K562 (cell line): Measurements from ENCODE around the gene SEPTIN12. TPM values are rescaled to one million over a fixed set of nuclear protein-coding genes. Genes with fewer than 3 reads are reported as not detected.

Experiments used
- BRD9 ChIP-seq: fragments of 450-650 bp; IDR thresholded peaks from 2 replicates; pipeline ENCODE4 v1.6.1; 2018; ENCODE audit warnings: low read depth; ENCODE audit not compliant: partially characterized antibody
- CBX2 ChIP-seq: fragments of 200-600 bp; sonication (generic); IDR thresholded peaks from one replicate; pipeline ENCODE4 v1.6.1; 2012; ENCODE audit warnings: mild to moderate bottlenecking, low read length, inconsistent platforms; ENCODE audit not compliant: insufficient read depth, poor library complexity, severe bottlenecking
- CBX3 ChIP-seq, 2 experiments: IDR thresholded peaks; 1 replicate in 1 of 2; 2 replicates in 1 of 2; pipeline ENCODE4 v1.6.1; 2012; ENCODE audit warnings: inconsistent platforms in 2 of 2, low read length in 2 of 2, borderline replicate concordance in 1 of 2, control low read depth in 1 of 2
- CHD4 ChIP-seq: fragments of 200-600 bp; sonication (generic); IDR thresholded peaks from 3 replicates; pipeline ENCODE4 v1.6.1; 2012; ENCODE audit warnings: low read depth, mild to moderate bottlenecking, mixed read lengths, low read length, inconsistent platforms; ENCODE audit not compliant: insufficient read depth, insufficient replicate concordance, poor library complexity, severe bottlenecking
- ELF4 ChIP-seq: fragments of 450-650 bp; formaldehyde crosslinking; IDR thresholded peaks from 2 replicates; pipeline ENCODE4 v1.4.0; 2022; ENCODE audit warnings: missing genetic modification characterization
- L3MBTL2 ChIP-seq: fragments of 450-650 bp; IDR thresholded peaks from 2 replicates; pipeline ENCODE4 v1.6.1; 2016; ENCODE audit warnings: mild to moderate bottlenecking, moderate library complexity
- MAFG ChIP-seq: fragments of 450-650 bp; conservative IDR thresholded peaks from 2 replicates; pipeline ENCODE4 v1.6.1; 2016; ENCODE audit warnings: missing genetic modification characterization, missing compliant biosample characterization
- MAX ChIP-seq: sonication (generic); formaldehyde crosslinking; IDR thresholded peaks from 2 replicates; pipeline ENCODE4 v1.9.0; 2022; ENCODE audit warnings: mild to moderate bottlenecking, missing genetic modification reagents
- MEF2D ChIP-seq: conservative IDR thresholded peaks from 2 replicates; pipeline ENCODE4 v1.6.1; 2016; ENCODE audit warnings: low read depth, missing genetic modification characterization, missing compliant biosample characterization
- PCBP2 ChIP-seq: fragments of 200-400 bp; formaldehyde crosslinking; IDR thresholded peaks from 2 replicates; pipeline ENCODE4 v1.6.1; 2018; ENCODE audit warnings: low read length, low read depth, mild to moderate bottlenecking, moderate library complexity; ENCODE audit not compliant: poor library complexity, severe bottlenecking
- PHB ChIP-seq: fragments of 250-450 bp; sonication (Bioruptor Pico); IDR thresholded peaks from 2 replicates; pipeline ENCODE4 v1.5.0; 2021
- SLC30A9 ChIP-seq: fragments of 250-450 bp; sonication (Bioruptor Pico); IDR thresholded peaks from 2 replicates; pipeline ENCODE4 v1.8.0; 2022; ENCODE audit warnings: mild to moderate bottlenecking, moderate library complexity
- SNRNP70 ChIP-seq: fragments of 200-400 bp; formaldehyde crosslinking; optimal IDR thresholded peaks from 2 replicates; pipeline ENCODE3; 2017; ENCODE audit warnings: low read depth, low read length
- SRF ChIP-seq, 2 experiments: fragments of 250-450, 450-650 bp in 1 of 2; sonication (Bioruptor Pico) in 1 of 2; sonication (generic) in 1 of 2; formaldehyde crosslinking; IDR thresholded peaks; 2 replicates each; pipeline versions ENCODE4 v1.5.0 to v1.5.1; 2020 to 2022; ENCODE audit warnings: mild to moderate bottlenecking in 1 of 2, missing genetic modification reagents in 1 of 2
- STAT5A ChIP-seq: IDR thresholded peaks from 2 replicates; pipeline ENCODE4 v1.6.1; 2012; ENCODE audit warnings: low read length, inconsistent platforms, borderline replicate concordance
- TAF1 ChIP-seq: IDR thresholded peaks from 2 replicates; pipeline ENCODE4 v1.6.1; 2011; ENCODE audit warnings: mild to moderate bottlenecking, low read length, moderate library complexity; ENCODE audit not compliant: insufficient read depth, control insufficient read depth, severe bottlenecking; ENCODE audit errors: extremely low read depth
- TRIM24 ChIP-seq, 2 experiments: fragments of 450-650 bp; IDR thresholded peaks; 2 replicates each; pipeline ENCODE4 v1.6.1; 2016
- ZBTB9 ChIP-seq: fragments of 450-650 bp; formaldehyde crosslinking; IDR thresholded peaks from 2 replicates; pipeline ENCODE4 v1.4.0; 2020; ENCODE audit warnings: mild to moderate bottlenecking, moderate library complexity
- ZNF316 ChIP-seq: fragments of 450-650 bp; IDR thresholded peaks from 2 replicates; pipeline ENCODE4 v1.6.1; 2016
- ZNF449 ChIP-seq: fragments of 250-450 bp; sonication (Bioruptor Pico); IDR thresholded peaks from 2 replicates; pipeline ENCODE4 v1.8.0; 2022; ENCODE audit warnings: moderate library complexity, mild to moderate bottlenecking, inconsistent platforms
- polyA plus RNA-seq, 8 experiments: library from polyadenylated mRNA; depleted of rRNA in 4 of 8; stranded (reverse) in 5 of 8; unstranded in 3 of 8; fragments of >200 nt; fragmentation: Nextera tagmentation in 2 of 8; fragmentation: Illumina TruSeq in 1 of 8; extraction: Ambion mirVana in 2 of 8; extraction: Trizol in 1 of 8; gene quantifications; 2 replicates each; pipeline versions ENCODE4 v1.2.1 to v1.2.3, GENCODE V29; 2011 to 2014; ENCODE audit warnings: inconsistent platforms in 1 of 8, missing spikeins in 1 of 8
- total RNA-seq, 7 experiments: library from RNA; depleted of rRNA in 6 of 7; stranded (reverse); fragments of >200 nt in 6 of 7; fragmentation: Illumina TruSeq in 2 of 7; extraction: Trizol in 2 of 7; gene quantifications; 2 replicates each; pipeline versions ENCODE4 v1.2.1 to v1.2.3, GENCODE V29; 2011 to 2021; ENCODE audit warnings: low replicate concordance in 1 of 7
- TF ChIP-seq, protein P1 (sequence below): fragments of 450-650 bp; formaldehyde crosslinking; IDR thresholded peaks from 2 replicates; pipeline ENCODE4 v1.4.0; 2020; ENCODE audit warnings: mild to moderate bottlenecking, moderate library complexity
- TF ChIP-seq, protein P2 (sequence below): fragments of 250-450 bp; sonication (Bioruptor Pico); IDR thresholded peaks from 2 replicates; pipeline ENCODE4 v1.6.1; 2021; ENCODE audit warnings: mild to moderate bottlenecking

Gene SEPTIN12
- total and polyA plus RNA-seq, 9 of the 15 experiments (the other 6 are each of a cell fraction or from before 2014, with no cell fraction given), result not detected

DNA sequence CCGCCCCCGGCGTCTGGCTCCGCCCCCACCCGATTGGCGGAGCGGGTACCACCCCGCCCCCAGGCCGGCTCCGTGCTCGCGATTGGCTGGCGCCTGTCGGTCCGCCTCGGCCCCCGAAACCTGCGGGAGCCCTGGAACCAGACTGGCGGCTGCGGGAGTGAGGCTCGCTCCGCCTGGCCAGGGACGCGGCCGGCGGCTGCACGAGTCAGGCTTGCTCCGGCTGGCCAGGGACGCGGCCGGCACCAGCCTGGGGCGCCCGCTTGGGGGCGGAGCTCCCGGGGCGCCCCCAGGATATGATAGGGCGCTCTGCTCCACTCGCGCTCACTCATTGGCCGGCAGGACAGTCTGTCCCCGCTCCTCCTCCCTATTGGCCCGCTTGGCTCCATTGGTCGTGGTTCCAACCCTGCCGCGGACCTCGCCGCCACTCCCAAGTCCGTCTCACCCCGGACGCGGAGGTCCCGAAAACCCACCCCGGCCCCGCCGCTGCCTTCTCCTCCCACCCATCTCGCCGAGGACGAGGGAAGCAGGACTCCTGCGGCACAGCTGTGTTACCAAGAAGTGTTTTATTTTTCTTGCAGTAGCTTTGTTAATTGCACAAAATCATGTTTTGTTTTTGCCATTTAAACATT is 14.6 kb upstream of the SEPTIN12 start (continued):
- TF ChIP-seq CHD4, result no peak
- TF ChIP-seq TRIM24 (IDR thresholded peaks at IDR 0.05), result no peak
- no peak for TF ChIP-seq MEF2D (tag)
- TF ChIP-seq BRD9, result no peak
- TF ChIP-seq ELF4 (CRISPR knock-in tag), result 0 out of 2 replicates have a peak, but pooled peaks have one; percentile 8
- no peak for TF ChIP-seq ZNF449 (CRISPR knock-in tag)
- no peak for TF ChIP-seq ZNF316
- no peak for TF ChIP-seq L3MBTL2
- TF ChIP-seq, protein P1, sequence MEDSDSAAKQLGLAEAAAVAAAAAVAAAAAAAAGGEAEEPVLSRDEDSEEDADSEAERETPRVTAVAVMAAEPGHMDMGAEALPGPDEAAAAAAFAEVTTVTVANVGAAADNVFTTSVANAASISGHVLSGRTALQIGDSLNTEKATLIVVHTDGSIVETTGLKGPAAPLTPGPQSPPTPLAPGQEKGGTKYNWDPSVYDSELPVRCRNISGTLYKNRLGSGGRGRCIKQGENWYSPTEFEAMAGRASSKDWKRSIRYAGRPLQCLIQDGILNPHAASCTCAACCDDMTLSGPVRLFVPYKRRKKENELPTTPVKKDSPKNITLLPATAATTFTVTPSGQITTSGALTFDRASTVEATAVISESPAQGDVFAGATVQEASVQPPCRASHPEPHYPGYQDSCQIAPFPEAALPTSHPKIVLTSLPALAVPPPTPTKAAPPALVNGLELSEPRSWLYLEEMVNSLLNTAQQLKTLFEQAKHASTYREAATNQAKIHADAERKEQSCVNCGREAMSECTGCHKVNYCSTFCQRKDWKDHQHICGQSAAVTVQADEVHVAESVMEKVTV (CRISPR knock-in tag), result no peak
- TF ChIP-seq PHB (CRISPR knock-in tag), result no peak
- TF ChIP-seq SLC30A9, result no peak
- no peak for TF ChIP-seq CBX3 (IDR thresholded peaks at IDR 0.05; ENCODE audit: borderline replicate concordance in 1 of 2, low read length in 2 of 2)
- no peak for TF ChIP-seq CBX2
- TF ChIP-seq STAT5A, result no peak
- TF ChIP-seq, protein P2, sequence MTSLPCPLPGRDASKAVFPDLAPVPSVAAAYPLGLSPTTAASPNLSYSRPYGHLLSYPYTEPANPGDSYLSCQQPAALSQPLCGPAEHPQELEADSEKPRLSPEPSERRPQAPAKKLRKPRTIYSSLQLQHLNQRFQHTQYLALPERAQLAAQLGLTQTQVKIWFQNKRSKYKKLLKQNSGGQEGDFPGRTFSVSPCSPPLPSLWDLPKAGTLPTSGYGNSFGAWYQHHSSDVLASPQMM, result no peak
- TF ChIP-seq TAF1, result peak; percentile 21
- no peak for TF ChIP-seq PCBP2
- TF ChIP-seq MAX, result no peak
- TF ChIP-seq MAFG (tag), result no peak
- TF ChIP-seq ZBTB9 (CRISPR knock-in tag), result peak; percentile 49; the same call in 1 of the 2 replicates
- TF ChIP-seq SRF (CRISPR knock-in tag; IDR thresholded peaks at IDR 0.05), result no peak
- no peak for TF ChIP-seq SNRNP70
